ENCODE results near the gene ASTN1.

ASTN1 gene

GRCh38 chr1:177126267-177126666, 38.2 kb downstream of the ASTN1 start:
- H3K27ac ChIP-seq = no peak overlapping the region
- no peak for TF ChIP-seq CTCF (conservative IDR thresholded peaks at IDR 0.05)

- H3K27ac ChIP-seq = no peak overlapping the region
- no peak for TF ChIP-seq CTCF (conservative IDR thresholded peaks at IDR 0.05)
Measured at GRCh38 chr1:177124577-177125278, 39.8 kb downstream of the ASTN1 start.

- no peak overlapping the region for H3K27ac ChIP-seq
- TF ChIP-seq CTCF (conservative IDR thresholded peaks at IDR 0.05) = no peak
Measured at GRCh38 chr1:177122461-177123251, 41.9 kb downstream of the ASTN1 start.

- TF ChIP-seq CTCF (conservative IDR thresholded peaks at IDR 0.05) = no peak
- no peak overlapping the region for H3K27ac ChIP-seq
Measured at GRCh38 chr1:177119311-177119710, 45.2 kb downstream of the ASTN1 start.

- TF ChIP-seq CTCF (conservative IDR thresholded peaks at IDR 0.05) = no peak
- no peak overlapping the region for H3K27ac ChIP-seq
Measured at GRCh38 chr1:177118901-177119300, 45.6 kb downstream of the ASTN1 start.

- TF ChIP-seq CTCF (conservative IDR thresholded peaks at IDR 0.05) = no peak
- no peak overlapping the region for H3K27ac ChIP-seq
Measured at GRCh38 chr1:177116941-177117340, 47.6 kb downstream of the ASTN1 start.

- H3K27ac ChIP-seq = peak overlapping the region; percentile 60
- TF ChIP-seq CTCF (conservative IDR thresholded peaks at IDR 0.05) = no peak
Measured at GRCh38 chr1:177106614-177107365, 57.7 kb downstream of the ASTN1 start.
